ENCODE measurements around the gene PPA1. TPM values are rescaled to one million over a fixed set of nuclear protein-coding genes. Genes with fewer than 3 reads are reported as not detected.

PPA1 gene
- total RNA-seq (2021), result 322 and 351 TPM in 2 replicates
- percentile 95 among the genes with signal in this experiment for Bru-seq, nascent RNA
- percentile 90 among the genes with signal in this experiment for BruChase-seq, experiment 1, labeled RNA remaining after a 2-hour chase
- percentile 92 among the genes with signal in this experiment for BruChase-seq, experiment 2, labeled RNA remaining after a 6-hour chase
- long read RNA-seq, transcript PPA1-202 (11 exons, 1,295 nt), result major isoform, 404 of 428 reads
- long read RNA-seq, partial matches to known transcripts, result 7 of 428 reads
- long read RNA-seq, other reads (novel, unspliced or antisense), result 17 of 428 reads

- Histone ChIP-seq H3K27me3 (replicated peaks; ENCODE audit: insufficient read depth, low read depth, low read length, poor library complexity) (no peaks in the 10 kb centered on the region), H3K36me3 (ENCODE audit: insufficient read depth, low read length, poor library complexity, severe bottlenecking) (peaks cover 22% of the 10 kb centered on the region), H3K27ac (ENCODE audit: low read depth, low read length, poor library complexity, severe bottlenecking) (peak within 1 kb of the TSS; percentile 86), H3K4me3 (ENCODE audit: low read depth, low read length, poor library complexity, severe bottlenecking) (peak within 1 kb of the TSS; percentile 88), H3K4me1 (ENCODE audit: insufficient read depth, low read length, poor library complexity, severe bottlenecking) (peaks cover 12% of the 10 kb centered on the region), H3K9me3 (ENCODE audit: low read depth, low read length, poor library complexity, severe bottlenecking) (no peaks in the 10 kb centered on the region)
- CTCF ChIA-PET, result interaction anchor here (0.9 to 1.4 kb wide), 2 partner anchors 12 to 131 kb away, joined by 5 read pairs; no protein-coding TSS in a partner anchor
- POLR2A ChIA-PET (ENCODE audit: low non-redundant PET), result interaction anchor here (0.6 kb wide), 1 partner anchor 43 kb away, joined by 9 read pairs; no protein-coding TSS in a partner anchor
- intact Hi-C loops (cut with micrococcal nuclease; ENCODE audit: unreplicated experiment), result no loop called here
- TF ChIP-seq CTCF (conservative IDR thresholded peaks at IDR 0.05; ENCODE audit: low read depth, low read length) (no peak), EZH2 (IDR thresholded peaks at IDR 0.05; ENCODE audit: borderline replicate concordance, low read depth, low read length, poor library complexity, severe bottlenecking) (no peak)
- peak; percentile 99 for DNase-seq (ENCODE audit: low spot score)
- BruUV-seq (replicated peaks), result TSS peak; percentile 80
Observed at GRCh38 chr10:70233109-70233938, at the start of gene PPA1. TSS of gene PPA1 (minus strand) at chr10:70233429. CDS start at chr10:70233327, 102 bp downstream.

GRCh38 chr10:70281609-70282008 is 48.4 kb upstream of the PPA1 start:
- no peaks in the 10 kb centered on the region for H3K9me3 ChIP-seq (ENCODE audit: low read depth, low read length, poor library complexity, severe bottlenecking)
- BruUV-seq (replicated peaks), result no TSS peak
- no peak overlapping the region for H3K27ac ChIP-seq (ENCODE audit: low read depth, low read length, poor library complexity, severe bottlenecking)
- H3K27me3 ChIP-seq (replicated peaks; ENCODE audit: insufficient read depth, low read depth, low read length, poor library complexity), result no peaks in the 10 kb centered on the region
- no peaks in the 10 kb centered on the region for H3K36me3 ChIP-seq (ENCODE audit: insufficient read depth, low read length, poor library complexity, severe bottlenecking)
- no peak for DNase-seq (ENCODE audit: low spot score)
- CTCF ChIA-PET, result no interaction called here
- TF ChIP-seq EZH2 (IDR thresholded peaks at IDR 0.05; ENCODE audit: borderline replicate concordance, low read depth, low read length, poor library complexity, severe bottlenecking), result no peak
- TF ChIP-seq CTCF (conservative IDR thresholded peaks at IDR 0.05; ENCODE audit: low read depth, low read length), result no peak
- H3K4me1 ChIP-seq (ENCODE audit: insufficient read depth, low read length, poor library complexity, severe bottlenecking), result peaks cover 4% of the 10 kb centered on the region
- intact Hi-C loops (cut with micrococcal nuclease; ENCODE audit: unreplicated experiment), result no loop called here
- no peak overlapping the region for H3K4me3 ChIP-seq (ENCODE audit: low read depth, low read length, poor library complexity, severe bottlenecking)
- POLR2A ChIA-PET (ENCODE audit: low non-redundant PET), result interaction anchor here (0.7 kb wide), 1 partner anchor 65 kb away, joined by 5 read pairs; no protein-coding TSS in a partner anchor

- ChIA-PET POLR2A (ENCODE audit: low non-redundant PET) (no interaction called here), CTCF (no interaction called here)
- no TSS peak for BruUV-seq (replicated peaks)
- TF ChIP-seq EZH2 (IDR thresholded peaks at IDR 0.05; ENCODE audit: borderline replicate concordance, low read depth, low read length, poor library complexity, severe bottlenecking), result no peak
- TF ChIP-seq CTCF (conservative IDR thresholded peaks at IDR 0.05; ENCODE audit: low read depth, low read length), result no peak
- no peak overlapping the region for H3K27ac ChIP-seq (ENCODE audit: low read depth, low read length, poor library complexity, severe bottlenecking)
- peaks cover 5% of the 10 kb centered on the region for H3K9me3 ChIP-seq (ENCODE audit: low read depth, low read length, poor library complexity, severe bottlenecking)
- intact Hi-C loops (cut with micrococcal nuclease; ENCODE audit: unreplicated experiment), result no loop called here
- H3K4me1 ChIP-seq (ENCODE audit: insufficient read depth, low read length, poor library complexity, severe bottlenecking), result peaks cover 4% of the 10 kb centered on the region
- no peak overlapping the region for H3K4me3 ChIP-seq (ENCODE audit: low read depth, low read length, poor library complexity, severe bottlenecking)
- DNase-seq (ENCODE audit: low spot score), result no peak
- no peaks in the 10 kb centered on the region for H3K36me3 ChIP-seq (ENCODE audit: insufficient read depth, low read length, poor library complexity, severe bottlenecking)
- no peaks in the 10 kb centered on the region for H3K27me3 ChIP-seq (replicated peaks; ENCODE audit: insufficient read depth, low read depth, low read length, poor library complexity)
Observed at GRCh38 chr10:70280099-70280498, 46.9 kb upstream of the PPA1 start.

Data from A673 (cell line).